ENCODE data around the gene ALOXE3. TPM values are rescaled to one million over a fixed set of nuclear protein-coding genes. Genes with fewer than 3 reads are reported as not detected.

The ALOXE3 gene
- total and polyA plus RNA-seq, 2 of the 8 experiments (the other 6 are each of a cell fraction or from before 2014, with no cell fraction given), result 0.26 TPM; not detected in 1

DNA sequence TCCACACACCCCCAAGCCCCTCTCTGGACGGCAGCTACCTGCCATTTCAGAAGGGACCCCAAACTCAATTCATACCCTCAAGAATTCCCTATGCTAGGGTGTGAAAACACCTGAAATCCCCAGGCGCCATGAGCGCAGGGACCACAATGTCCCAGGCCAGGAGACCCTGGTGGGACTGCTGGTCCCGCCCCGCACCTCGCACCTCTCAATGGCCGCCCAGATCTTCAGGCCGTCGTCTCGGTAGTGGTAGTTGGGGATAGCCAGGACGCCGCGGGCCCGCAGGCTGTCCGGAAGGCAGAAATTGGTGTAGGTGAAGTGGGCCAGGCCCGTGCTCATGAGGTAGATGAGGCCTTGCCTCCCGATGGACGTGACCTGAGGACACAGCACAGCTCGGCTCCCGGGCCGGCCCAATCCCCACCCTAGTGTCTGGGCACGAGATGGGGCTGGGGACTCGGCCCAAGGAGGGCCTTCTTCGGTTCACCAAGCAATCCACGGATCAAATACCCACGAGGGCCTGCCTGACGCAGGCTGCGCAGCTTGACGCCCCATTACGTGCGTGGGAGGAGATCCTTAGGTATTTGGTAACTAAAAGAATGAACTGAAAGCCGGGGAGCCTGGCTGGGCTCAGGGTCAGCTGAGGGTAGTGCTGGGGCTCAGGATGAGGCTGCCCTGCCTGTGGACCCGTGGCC, 9.2 kb downstream of the ALOXE3 start:
- Histone ChIP-seq H4K8ac (ENCODE audit: extremely low read depth, insufficient read depth, low read length) (no peak overlapping the region; the same call in 1 of the 2 replicates), H2BK20ac (ENCODE audit: low read length) (no peak overlapping the region), H3K36me3 (ENCODE audit: control insufficient read depth in 2 of 4, insufficient read depth in 4 of 4, low read length in 3 of 4) (no peaks in the 10 kb centered on the region), H3K4me3 (ENCODE audit: extremely low read depth in 1 of 4, insufficient read depth in 2 of 4, low read depth in 3 of 4, low read length in 4 of 4) (peak overlapping the region in 1 of 4 experiments; percentile 67; a peak in 2 of 8 replicates), H3K23ac (ENCODE audit: insufficient read length) (no peak overlapping the region), H4K5ac (ENCODE audit: insufficient read length, low read depth, low read length) (no peak overlapping the region), H3K4me2 (ENCODE audit: insufficient read depth in 1 of 2, low read depth in 2 of 2, low read length in 2 of 2) (peak overlapping the region; percentile 70 to 95), H3K4ac (replicated peaks; ENCODE audit: insufficient read length, low read depth, low read length) (no peak overlapping the region), H2BK12ac (ENCODE audit: low read depth, low read length) (0 out of 2 replicates have a peak overlapping the region, but pooled peaks have one; percentile 39), H2BK15ac (ENCODE audit: low read length) (no peak overlapping the region), H3K18ac (ENCODE audit: extremely low read depth, low read length) (peak overlapping the region; percentile 62; the same call in 1 of the 2 replicates), H2BK120ac (replicated peaks; ENCODE audit: low read depth, low read length) (no peak overlapping the region), H2AFZ (ENCODE audit: low read length) (no peak overlapping the region), H3K9ac (replicated peaks in 1 of 4; ENCODE audit: extremely low read depth in 1 of 4, low read depth in 3 of 4, low read length in 3 of 4) (no peak overlapping the region), H3K79me1 (ENCODE audit: low read depth, low read length) (no peaks in the 10 kb centered on the region), H2BK5ac (ENCODE audit: low read depth, low read length) (no peak overlapping the region), H4K91ac (replicated peaks; ENCODE audit: insufficient read length, low read length) (no peak overlapping the region), H3K4me1 (replicated peaks in 1 of 4; ENCODE audit: control insufficient read depth in 3 of 4, insufficient read depth in 4 of 4, low read length in 3 of 4) (peaks cover 0 to 13% (median 3%) of the 10 kb centered on the region in 4 experiments; a peak in 5 of 7 replicates), H2AK5ac (ENCODE audit: low read depth, low read length) (no peak overlapping the region), H3K27ac (ENCODE audit: low read depth, low read length) (no peak overlapping the region), H3K23me2 (ENCODE audit: low read depth, low read length) (peaks cover 5% of the 10 kb centered on the region; the same call in 1 of the 2 replicates), H3K79me2 (ENCODE audit: control insufficient read depth in 1 of 2, insufficient read depth in 2 of 2, low read length in 2 of 2) (no peaks in the 10 kb centered on the region), H4K20me1 (replicated peaks in 1 of 2; ENCODE audit: control insufficient read depth in 1 of 2, insufficient read depth in 2 of 2, low read length in 2 of 2) (peaks cover 0 to 3% of the 10 kb centered on the region in 2 experiments), H3K27me3 (replicated peaks in 1 of 4; ENCODE audit: control insufficient read depth in 3 of 4, extremely low read depth in 1 of 4, insufficient read depth in 3 of 4, low read length in 3 of 4) (peaks cover 3 to 41% (median 32%) of the 10 kb centered on the region in 4 experiments), H3K9me3 (ENCODE audit: insufficient read depth in 2 of 2, low read depth in 1 of 2, low read length in 1 of 2) (no peaks in the 10 kb centered on the region), H3K14ac (ENCODE audit: insufficient read length) (no peak overlapping the region), H3K56ac (replicated peaks; ENCODE audit: insufficient read length, low read depth, low read length) (no peak overlapping the region)
- peak in 1 of 2 experiments; percentile 54 for DNase-seq (ENCODE audit: low read depth in 1 of 2, low spot score in 2 of 2)
- FAIRE-seq, result no peak
- ChIA-PET POLR2A (ENCODE audit: partially characterized antibody) (interaction anchor here (1.0 to 3.0 kb wide), 5 partner anchors 47 to 96 kb away, joined by 3 to 7 read pairs (median 3); no protein-coding TSS in a partner anchor), CTCF (ENCODE audit: partially characterized antibody) (interaction anchor here (0.8 to 23.3 kb wide), 9 partner anchors 9 to 191 kb away, joined by 3 to 501 read pairs (median 40); partner anchors contain the start of genes ALOX12B and ALOXE3)
- 82% methylated on average over 32 of the region's 33 CpGs; no CpG with 5 or more reads in 1 of the 2 experiments for WGBS, 2 experiments (ENCODE audit: extremely low coverage in 1 of 2, insufficient coverage in 1 of 2, insufficient read length in 1 of 2, insufficient replicate concordance in 2 of 2, low coverage in 1 of 2, low lambda C conversion rate in 2 of 2, missing lambda C conversion rate in 1 of 2)
- TF ChIP-seq MAX (IDR thresholded peaks at IDR 0.05), result peak; percentile 72
- no peak for TF ChIP-seq POLR2A (IDR thresholded peaks at IDR 0.05; ENCODE audit: control extremely low read depth in 1 of 2, low read depth in 2 of 2, low read length in 2 of 2)
- no peak for TF ChIP-seq KDM1A (IDR thresholded peaks at IDR 0.05; ENCODE audit: borderline replicate concordance, low read length)
- no peak for TF ChIP-seq SIX5 (IDR thresholded peaks at IDR 0.05; ENCODE audit: low read depth, low read length)
- 0 out of 2 replicates have a peak, but pooled peaks have one; percentile 27 for TF ChIP-seq EGR1 (IDR thresholded peaks at IDR 0.05; ENCODE audit: borderline replicate concordance, low read depth, low read length)
- peak; percentile 82 for TF ChIP-seq E2F6 (IDR thresholded peaks at IDR 0.05)
- no peak for TF ChIP-seq KDM5A (IDR thresholded peaks at IDR 0.05; ENCODE audit: low read length)
- no peak for TF ChIP-seq YY1 (IDR thresholded peaks at IDR 0.05; ENCODE audit: low read depth, low read length)
- TF ChIP-seq, protein P1, sequence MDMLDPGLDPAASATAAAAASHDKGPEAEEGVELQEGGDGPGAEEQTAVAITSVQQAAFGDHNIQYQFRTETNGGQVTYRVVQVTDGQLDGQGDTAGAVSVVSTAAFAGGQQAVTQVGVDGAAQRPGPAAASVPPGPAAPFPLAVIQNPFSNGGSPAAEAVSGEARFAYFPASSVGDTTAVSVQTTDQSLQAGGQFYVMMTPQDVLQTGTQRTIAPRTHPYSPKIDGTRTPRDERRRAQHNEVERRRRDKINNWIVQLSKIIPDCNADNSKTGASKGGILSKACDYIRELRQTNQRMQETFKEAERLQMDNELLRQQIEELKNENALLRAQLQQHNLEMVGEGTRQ (IDR thresholded peaks at IDR 0.05; ENCODE audit: low read length), result no peak
- TF ChIP-seq TEAD4 (IDR thresholded peaks at IDR 0.05; ENCODE audit: low read depth, low read length), result no peak

Measured in H1 (cell line).